ENCODE measurements around the gene VRK3.
A peak's percentile ranks its signal among the peaks of the same experiment; 100 is the strongest.

Gene VRK3

DNA sequence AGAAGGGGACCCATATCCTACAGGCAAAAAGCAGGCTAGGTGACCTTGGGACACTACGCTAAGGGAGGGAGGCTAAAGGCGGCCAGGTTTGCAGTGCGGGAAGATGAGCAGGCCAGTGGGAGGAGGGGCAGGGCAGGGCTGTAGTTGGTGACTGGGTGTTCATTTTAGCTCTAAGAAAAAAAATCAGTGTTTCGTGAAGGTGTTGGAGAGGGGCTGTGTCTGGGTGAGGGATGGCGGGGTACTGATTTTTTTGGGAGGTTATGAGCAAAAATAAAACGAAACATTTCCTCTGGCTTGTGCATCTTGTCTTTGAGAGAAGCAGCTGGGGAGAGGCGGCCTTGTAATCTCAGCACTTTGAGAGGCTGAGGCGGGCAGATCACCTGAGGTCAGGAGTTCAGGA, 91.5 kb downstream of the VRK3 start:
- H3K9me2 ChIP-seq (replicated peaks; ENCODE audit: low read depth, low read length) = no peaks in the 10 kb centered on the region
- no peaks in the 10 kb centered on the region for H3K9me3 ChIP-seq (ENCODE audit: insufficient read depth, low read depth, low read length)
- peaks cover 2% of the 10 kb centered on the region for H4K20me1 ChIP-seq (ENCODE audit: insufficient read depth, low read length, poor library complexity, severe bottlenecking)
- H3K4me1 ChIP-seq (ENCODE audit: insufficient read depth, low read length, poor library complexity, severe bottlenecking) = peaks cover 31% of the 10 kb centered on the region
- H3K27me3 ChIP-seq (ENCODE audit: insufficient read depth, low read length, poor library complexity, severe bottlenecking) = peaks cover 6% of the 10 kb centered on the region
- peak overlapping the region; percentile 69 for H3K4me3 ChIP-seq (ENCODE audit: low read length, poor library complexity, severe bottlenecking)
- H3K9ac ChIP-seq (ENCODE audit: low read depth, low read length, poor library complexity, severe bottlenecking) = peak overlapping the region; percentile 56
- H3F3A ChIP-seq (ENCODE audit: low read depth) = peaks cover 21% of the 10 kb centered on the region; the same call in 1 of the 2 replicates
- H3K4me2 ChIP-seq (ENCODE audit: low read depth, low read length, poor library complexity, severe bottlenecking) = peak overlapping the region; percentile 96
- TF ChIP-seq EZH2phosphoT487 (IDR thresholded peaks at IDR 0.05; ENCODE audit: borderline replicate concordance) = no peak
- TF ChIP-seq, protein P1, sequence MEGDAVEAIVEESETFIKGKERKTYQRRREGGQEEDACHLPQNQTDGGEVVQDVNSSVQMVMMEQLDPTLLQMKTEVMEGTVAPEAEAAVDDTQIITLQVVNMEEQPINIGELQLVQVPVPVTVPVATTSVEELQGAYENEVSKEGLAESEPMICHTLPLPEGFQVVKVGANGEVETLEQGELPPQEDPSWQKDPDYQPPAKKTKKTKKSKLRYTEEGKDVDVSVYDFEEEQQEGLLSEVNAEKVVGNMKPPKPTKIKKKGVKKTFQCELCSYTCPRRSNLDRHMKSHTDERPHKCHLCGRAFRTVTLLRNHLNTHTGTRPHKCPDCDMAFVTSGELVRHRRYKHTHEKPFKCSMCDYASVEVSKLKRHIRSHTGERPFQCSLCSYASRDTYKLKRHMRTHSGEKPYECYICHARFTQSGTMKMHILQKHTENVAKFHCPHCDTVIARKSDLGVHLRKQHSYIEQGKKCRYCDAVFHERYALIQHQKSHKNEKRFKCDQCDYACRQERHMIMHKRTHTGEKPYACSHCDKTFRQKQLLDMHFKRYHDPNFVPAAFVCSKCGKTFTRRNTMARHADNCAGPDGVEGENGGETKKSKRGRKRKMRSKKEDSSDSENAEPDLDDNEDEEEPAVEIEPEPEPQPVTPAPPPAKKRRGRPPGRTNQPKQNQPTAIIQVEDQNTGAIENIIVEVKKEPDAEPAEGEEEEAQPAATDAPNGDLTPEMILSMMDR (conservative IDR thresholded peaks at IDR 0.05; ENCODE audit: low read length) = no peak
- no peak overlapping the region for H2AFZ ChIP-seq (ENCODE audit: low read length)
- peaks cover 19% of the 10 kb centered on the region for H3K79me2 ChIP-seq (ENCODE audit: insufficient read depth, low read length)
- H3K36me3 ChIP-seq (ENCODE audit: insufficient read depth, low read length) = no peaks in the 10 kb centered on the region

DNA sequence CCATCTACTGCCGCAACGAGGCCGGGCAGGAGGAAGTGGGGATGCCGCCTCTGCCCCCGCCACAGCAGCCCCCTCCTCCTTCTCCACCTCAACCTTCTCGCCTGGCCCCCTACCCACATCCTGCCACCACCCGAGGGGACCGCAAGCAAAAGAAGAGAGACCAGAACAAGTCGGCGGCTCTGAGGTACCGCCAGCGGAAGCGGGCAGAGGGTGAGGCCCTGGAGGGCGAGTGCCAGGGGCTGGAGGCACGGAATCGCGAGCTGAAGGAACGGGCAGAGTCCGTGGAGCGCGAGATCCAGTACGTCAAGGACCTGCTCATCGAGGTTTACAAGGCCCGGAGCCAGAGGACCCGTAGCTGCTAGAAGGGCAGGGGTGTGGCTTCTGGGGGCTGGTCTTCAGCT, 92.4 kb downstream of the VRK3 start:
- Histone ChIP-seq H3K4me2 (ENCODE audit: low read depth, low read length, poor library complexity, severe bottlenecking) (peak overlapping the region; percentile 96), H3K79me2 (ENCODE audit: insufficient read depth, low read length) (peaks cover 28% of the 10 kb centered on the region), H2AFZ (ENCODE audit: low read length) (peak overlapping the region; percentile 39), H3K9me2 (replicated peaks; ENCODE audit: low read depth, low read length) (no peaks in the 10 kb centered on the region), H3K9me3 (ENCODE audit: insufficient read depth, low read depth, low read length) (no peaks in the 10 kb centered on the region), H3K4me3 (ENCODE audit: low read length, poor library complexity, severe bottlenecking) (peak overlapping the region; percentile 69), H3K9ac (ENCODE audit: low read depth, low read length, poor library complexity, severe bottlenecking) (peak overlapping the region; percentile 56), H3K36me3 (ENCODE audit: insufficient read depth, low read length) (no peaks in the 10 kb centered on the region), H4K20me1 (ENCODE audit: insufficient read depth, low read length, poor library complexity, severe bottlenecking) (peaks cover 10% of the 10 kb centered on the region), H3K27me3 (ENCODE audit: insufficient read depth, low read length, poor library complexity, severe bottlenecking) (peaks cover 7% of the 10 kb centered on the region), H3K4me1 (ENCODE audit: insufficient read depth, low read length, poor library complexity, severe bottlenecking) (peaks cover 33% of the 10 kb centered on the region), H3F3A (ENCODE audit: low read depth) (peaks cover 21% of the 10 kb centered on the region; the same call in 1 of the 2 replicates)
- TF ChIP-seq EZH2phosphoT487 (IDR thresholded peaks at IDR 0.05; ENCODE audit: borderline replicate concordance) = no peak
- TF ChIP-seq, protein P1 (conservative IDR thresholded peaks at IDR 0.05; ENCODE audit: low read length) = no peak

DNA sequence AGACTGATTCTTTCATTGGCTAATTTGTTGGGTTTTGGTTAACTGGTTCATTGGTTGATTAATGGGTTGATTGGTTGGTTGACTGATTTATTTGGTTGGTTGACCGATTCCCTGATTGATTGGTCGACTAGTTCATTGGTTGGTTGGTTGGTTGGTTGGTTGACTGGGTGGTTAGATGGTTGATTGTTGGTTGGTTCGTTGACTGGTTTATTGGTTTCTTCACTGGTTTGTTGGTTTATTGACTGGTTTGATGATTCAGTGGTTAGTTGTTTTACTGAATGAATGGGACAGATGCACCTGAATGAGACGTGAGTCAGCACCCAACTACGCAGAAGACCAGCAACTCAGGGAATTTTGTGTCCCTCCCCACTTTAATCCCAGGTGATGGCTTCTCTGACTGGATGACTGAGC, 93.1 kb downstream of the VRK3 start:
- TF ChIP-seq EZH2phosphoT487 (IDR thresholded peaks at IDR 0.05; ENCODE audit: borderline replicate concordance) = no peak
- TF ChIP-seq, protein P1 (conservative IDR thresholded peaks at IDR 0.05; ENCODE audit: low read length) = no peak
- Histone ChIP-seq H3K36me3 (ENCODE audit: insufficient read depth, low read length) (peaks cover 1% of the 10 kb centered on the region; the same call in 1 of the 2 replicates), H3K4me3 (ENCODE audit: low read length, poor library complexity, severe bottlenecking) (peak overlapping the region; percentile 69), H3K9ac (ENCODE audit: low read depth, low read length, poor library complexity, severe bottlenecking) (peak overlapping the region; percentile 56), H3K9me3 (ENCODE audit: insufficient read depth, low read depth, low read length) (no peaks in the 10 kb centered on the region), H2AFZ (ENCODE audit: low read length) (no peak overlapping the region), H3K4me2 (ENCODE audit: low read depth, low read length, poor library complexity, severe bottlenecking) (peak overlapping the region; percentile 96), H3K9me2 (replicated peaks; ENCODE audit: low read depth, low read length) (no peaks in the 10 kb centered on the region), H3K79me2 (ENCODE audit: insufficient read depth, low read length) (peaks cover 35% of the 10 kb centered on the region), H3K27me3 (ENCODE audit: insufficient read depth, low read length, poor library complexity, severe bottlenecking) (peaks cover 7% of the 10 kb centered on the region), H3F3A (ENCODE audit: low read depth) (peaks cover 21% of the 10 kb centered on the region; the same call in 1 of the 2 replicates), H4K20me1 (ENCODE audit: insufficient read depth, low read length, poor library complexity, severe bottlenecking) (peaks cover 17% of the 10 kb centered on the region), H3K4me1 (ENCODE audit: insufficient read depth, low read length, poor library complexity, severe bottlenecking) (peaks cover 40% of the 10 kb centered on the region)
